ENCODE data around the gene DTL.

GRCh38 chr1:212021563-212021962 lies 14.0 kb upstream of the DTL start:
- TF ChIP-seq POLR2AphosphoS5 (IDR thresholded peaks at IDR 0.05; ENCODE audit: low read depth, low read length) = no peak
- no peak for TF ChIP-seq CTCF (IDR thresholded peaks at IDR 0.05)
- TF ChIP-seq NFIC (IDR thresholded peaks at IDR 0.05; ENCODE audit: borderline replicate concordance) = no peak
- no peak for TF ChIP-seq EZH2phosphoT487 (IDR thresholded peaks at IDR 0.05; ENCODE audit: borderline replicate concordance, low read depth)
- TF ChIP-seq MXI1 (IDR thresholded peaks at IDR 0.05; ENCODE audit: low read depth, low read length) = no peak
- no peak for TF ChIP-seq USF1 (IDR thresholded peaks at IDR 0.05; ENCODE audit: borderline replicate concordance, low read depth)
- TF ChIP-seq RCOR1 (IDR thresholded peaks at IDR 0.05; ENCODE audit: low read length) = no peak
- TF ChIP-seq NRF1 (IDR thresholded peaks at IDR 0.05; ENCODE audit: low read depth, low read length) = no peak
- TF ChIP-seq TEAD4 (IDR thresholded peaks at IDR 0.05; ENCODE audit: borderline replicate concordance, insufficient read depth) = no peak
- TF ChIP-seq RAD21 (IDR thresholded peaks at IDR 0.05; ENCODE audit: low read length) = no peak
- TF ChIP-seq CHD2 (IDR thresholded peaks at IDR 0.05; ENCODE audit: low read length, partially characterized antibody) = no peak

Data from SK-N-SH (cell line).